Caco-2 (cell line): ENCODE data around the gene ARHGAP25. TPM values are rescaled to one million over a fixed set of nuclear protein-coding genes. Genes with fewer than 3 reads are reported as not detected.

ENCODE experiments used
- BruUV-seq: library from RNA; stranded (reverse); fragments of 400-500 nt; replicated peaks from 2 replicates; lab custom pipeline; 2021; lab: Mats Ljungman, UMichigan
- CTCF ChIA-PET: fragments of 300-600 bp; sonication (Branson Sonifier 250); formaldehyde crosslinking; loops from one replicate; lab custom pipeline; 2022; ENCODE audit warnings: antibody characterized with exemption; lab: Charles Lee
- POLR2A ChIA-PET: fragments of 300-600 bp; sonication (Branson Sonifier 250); formaldehyde crosslinking; loops from one replicate; lab custom pipeline; 2022; ENCODE audit warnings: antibody characterized with exemption; lab: Charles Lee
- DNase-seq, 2 experiments: peaks; one replicate each; pipeline versions ENCODE4 v3.0.0 to v3.0.0-alpha.2; 2020 to 2022
- H3K27me3 ChIP-seq: replicated peaks from 2 replicates; pipeline ENCODE4 v1.6.0; 2011; ENCODE audit warnings: low read length; ENCODE audit not compliant: control insufficient read depth, insufficient read depth
- H3K36me3 ChIP-seq: 2 replicates; pipeline ENCODE4 v1.5.1; 2011; ENCODE audit warnings: low read length; ENCODE audit not compliant: control insufficient read depth, insufficient read depth
- H3K4me1 ChIP-seq: fragments of 250-450 bp; sonication (Bioruptor Pico); 2 replicates; pipeline ENCODE4 v1.5.1; 2020; ENCODE audit warnings: mild to moderate bottlenecking
- H3K4me3 ChIP-seq: 2 replicates; pipeline ENCODE4 v1.5.1; 2011; ENCODE audit warnings: low read depth, mild to moderate bottlenecking, control low read depth, low read length
- H3K9me3 ChIP-seq: fragments of 250-450 bp; sonication (Bioruptor Pico); 2 replicates; pipeline ENCODE4 v1.5.1; 2020; ENCODE audit warnings: mild to moderate bottlenecking, moderate library complexity
- H3K27ac Mint-ChIP-seq: one replicate; pipeline ENCODE4 v1.8.0; 2022; ENCODE audit warnings: mixed read lengths; ENCODE audit not compliant: unreplicated experiment
- H3K27me3 Mint-ChIP-seq: one replicate; pipeline ENCODE4 v1.8.0; 2022; ENCODE audit warnings: mixed read lengths; ENCODE audit not compliant: insufficient read depth, unreplicated experiment
- H3K36me3 Mint-ChIP-seq: one replicate; pipeline ENCODE4 v1.8.0; 2022; ENCODE audit warnings: mild to moderate bottlenecking, mixed read lengths; ENCODE audit not compliant: insufficient read depth, unreplicated experiment
- H3K4me1 Mint-ChIP-seq: one replicate; pipeline ENCODE4 v1.8.0; 2022; ENCODE audit warnings: low read depth, mixed read lengths; ENCODE audit not compliant: unreplicated experiment
- H3K4me3 Mint-ChIP-seq: one replicate; pipeline ENCODE4 v1.8.0; 2022; ENCODE audit warnings: mild to moderate bottlenecking, moderate library complexity, mixed read lengths; ENCODE audit not compliant: unreplicated experiment
- H3K9me3 Mint-ChIP-seq: one replicate; pipeline ENCODE4 v1.8.0; 2022; ENCODE audit warnings: mixed read lengths; ENCODE audit not compliant: unreplicated experiment
- intact Hi-C: fragments of 100-400 bp; cut with micrococcal nuclease; formaldehyde crosslinking; loops from one replicate; pipeline ENCODE4 v1.10.0; 2022; ENCODE audit not compliant: unreplicated experiment
- total RNA-seq: library from RNA; stranded (reverse); gene quantifications from 2 replicates; pipeline ENCODE4 v1.2.3, GENCODE V29; 2022
- TF ChIP-seq, protein P1 (sequence below), 2 experiments: fragments of 200-600 bp in 1 of 2; IDR thresholded peaks; 1 replicate in 1 of 2; 2 replicates in 1 of 2; pipeline versions ENCODE4 v1.5.1 to v1.8.0; 2011 to 2022; ENCODE audit warnings: antibody characterized with exemption in 1 of 2, control low read depth in 1 of 2, inconsistent platforms in 1 of 2, low read depth in 1 of 2, low read length in 1 of 2, mild to moderate bottlenecking in 1 of 2, moderate library complexity in 1 of 2; ENCODE audit not compliant: insufficient read depth in 1 of 2, severe bottlenecking in 1 of 2, unreplicated experiment in 1 of 2

Gene ARHGAP25
- total RNA-seq, 1 experiment from 2014 or later = 0.48 TPM

GRCh38 chr2:68770271-68771111 lies 35.9 kb downstream of the ARHGAP25 start:
- no peaks in the 10 kb centered on the region for H3K4me1 ChIP-seq
- BruUV-seq = no TSS peak
- H3K36me3 ChIP-seq = no peaks in the 10 kb centered on the region
- intact Hi-C loops = no loop called here
- Mint-ChIP-seq H3K27ac (no peak overlapping the region), H3K4me3 (no peak overlapping the region), H3K9me3 (no peaks in the 10 kb centered on the region), H3K27me3 (peaks cover 21% of the 10 kb centered on the region), H3K36me3 (no peaks in the 10 kb centered on the region), H3K4me1 (peaks cover 7% of the 10 kb centered on the region)
- no peaks in the 10 kb centered on the region for H3K9me3 ChIP-seq
- CTCF ChIA-PET = interaction anchor here (1.1 kb wide), 1 partner anchor 283 kb away, joined by 3 read pairs; no protein-coding TSS in a partner anchor
- H3K4me3 ChIP-seq = no peak overlapping the region
- DNase-seq = no peak
- POLR2A ChIA-PET = no interaction called here
- H3K27me3 ChIP-seq = no peaks in the 10 kb centered on the region; the same call in none of the 2 replicates
- TF ChIP-seq, protein P1, sequence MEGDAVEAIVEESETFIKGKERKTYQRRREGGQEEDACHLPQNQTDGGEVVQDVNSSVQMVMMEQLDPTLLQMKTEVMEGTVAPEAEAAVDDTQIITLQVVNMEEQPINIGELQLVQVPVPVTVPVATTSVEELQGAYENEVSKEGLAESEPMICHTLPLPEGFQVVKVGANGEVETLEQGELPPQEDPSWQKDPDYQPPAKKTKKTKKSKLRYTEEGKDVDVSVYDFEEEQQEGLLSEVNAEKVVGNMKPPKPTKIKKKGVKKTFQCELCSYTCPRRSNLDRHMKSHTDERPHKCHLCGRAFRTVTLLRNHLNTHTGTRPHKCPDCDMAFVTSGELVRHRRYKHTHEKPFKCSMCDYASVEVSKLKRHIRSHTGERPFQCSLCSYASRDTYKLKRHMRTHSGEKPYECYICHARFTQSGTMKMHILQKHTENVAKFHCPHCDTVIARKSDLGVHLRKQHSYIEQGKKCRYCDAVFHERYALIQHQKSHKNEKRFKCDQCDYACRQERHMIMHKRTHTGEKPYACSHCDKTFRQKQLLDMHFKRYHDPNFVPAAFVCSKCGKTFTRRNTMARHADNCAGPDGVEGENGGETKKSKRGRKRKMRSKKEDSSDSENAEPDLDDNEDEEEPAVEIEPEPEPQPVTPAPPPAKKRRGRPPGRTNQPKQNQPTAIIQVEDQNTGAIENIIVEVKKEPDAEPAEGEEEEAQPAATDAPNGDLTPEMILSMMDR (IDR thresholded peaks at IDR 0.05; ENCODE audit: insufficient read depth in 1 of 2, low read depth in 1 of 2, low read length in 1 of 2, severe bottlenecking in 1 of 2, unreplicated experiment in 1 of 2) = no peak

DNA sequence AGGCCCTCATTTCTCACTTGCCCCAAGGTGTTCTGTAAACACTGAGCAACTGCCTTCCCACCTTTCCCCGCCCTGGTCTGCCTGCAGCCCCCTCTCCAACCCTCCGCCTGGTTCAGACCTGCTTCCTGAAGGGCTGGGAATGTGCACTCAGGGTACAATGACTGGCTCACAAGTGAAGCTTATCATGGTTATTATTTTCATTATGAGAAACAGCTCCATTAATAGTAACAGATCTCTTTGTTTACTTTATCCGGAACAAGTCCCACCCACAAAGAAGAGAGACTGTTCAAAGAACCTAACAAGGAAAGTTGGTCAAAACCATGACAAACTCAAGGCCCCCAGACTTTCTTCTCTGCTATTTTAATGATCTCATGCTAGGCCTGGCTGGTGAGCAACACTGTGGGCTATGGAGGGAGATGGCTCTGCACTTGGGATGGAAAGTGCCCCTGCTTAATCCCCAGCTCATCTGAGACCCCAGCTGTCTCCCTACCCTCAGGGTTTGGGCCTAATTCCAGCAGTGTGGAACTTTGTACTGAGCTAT lies 36.7 kb downstream of the ARHGAP25 start:
- intact Hi-C loops = no loop called here
- no peak overlapping the region for H3K4me3 ChIP-seq
- no peaks in the 10 kb centered on the region; the same call in none of the 2 replicates for H3K27me3 ChIP-seq
- no peaks in the 10 kb centered on the region for H3K4me1 ChIP-seq
- Mint-ChIP-seq H3K4me3 (no peak overlapping the region), H3K36me3 (no peaks in the 10 kb centered on the region), H3K27ac (no peak overlapping the region), H3K9me3 (no peaks in the 10 kb centered on the region), H3K27me3 (peaks cover 21% of the 10 kb centered on the region), H3K4me1 (peaks cover 7% of the 10 kb centered on the region)
- TF ChIP-seq, protein P1 (IDR thresholded peaks at IDR 0.05; ENCODE audit: insufficient read depth in 1 of 2, low read depth in 1 of 2, low read length in 1 of 2, severe bottlenecking in 1 of 2, unreplicated experiment in 1 of 2) = no peak
- H3K9me3 ChIP-seq = no peaks in the 10 kb centered on the region
- no peaks in the 10 kb centered on the region for H3K36me3 ChIP-seq
- POLR2A ChIA-PET = no interaction called here
- BruUV-seq = no TSS peak
- no peak for DNase-seq
- CTCF ChIA-PET = interaction anchor here (1.1 kb wide), 1 partner anchor 284 kb away, joined by 3 read pairs; no protein-coding TSS in a partner anchor

GRCh38 chr2:68772109-68772508 lies 37.5 kb downstream of the ARHGAP25 start:
- no peaks in the 10 kb centered on the region; the same call in 1 of the 2 replicates for H3K27me3 ChIP-seq
- Mint-ChIP-seq H3K4me1 (no peaks in the 10 kb centered on the region), H3K27me3 (peaks cover 21% of the 10 kb centered on the region), H3K36me3 (no peaks in the 10 kb centered on the region), H3K9me3 (no peaks in the 10 kb centered on the region), H3K27ac (no peak overlapping the region), H3K4me3 (no peak overlapping the region)
- no peak overlapping the region for H3K4me3 ChIP-seq
- POLR2A ChIA-PET = no interaction called here
- no TSS peak for BruUV-seq
- DNase-seq = no peak
- intact Hi-C loops = no loop called here
- H3K4me1 ChIP-seq = no peaks in the 10 kb centered on the region
- CTCF ChIA-PET = no interaction called here
- H3K36me3 ChIP-seq = no peaks in the 10 kb centered on the region
- no peaks in the 10 kb centered on the region for H3K9me3 ChIP-seq
- TF ChIP-seq, protein P1 (IDR thresholded peaks at IDR 0.05; ENCODE audit: insufficient read depth in 1 of 2, low read depth in 1 of 2, low read length in 1 of 2, severe bottlenecking in 1 of 2, unreplicated experiment in 1 of 2) = no peak
